ENCODE data around the gene RNF157.

DNA sequence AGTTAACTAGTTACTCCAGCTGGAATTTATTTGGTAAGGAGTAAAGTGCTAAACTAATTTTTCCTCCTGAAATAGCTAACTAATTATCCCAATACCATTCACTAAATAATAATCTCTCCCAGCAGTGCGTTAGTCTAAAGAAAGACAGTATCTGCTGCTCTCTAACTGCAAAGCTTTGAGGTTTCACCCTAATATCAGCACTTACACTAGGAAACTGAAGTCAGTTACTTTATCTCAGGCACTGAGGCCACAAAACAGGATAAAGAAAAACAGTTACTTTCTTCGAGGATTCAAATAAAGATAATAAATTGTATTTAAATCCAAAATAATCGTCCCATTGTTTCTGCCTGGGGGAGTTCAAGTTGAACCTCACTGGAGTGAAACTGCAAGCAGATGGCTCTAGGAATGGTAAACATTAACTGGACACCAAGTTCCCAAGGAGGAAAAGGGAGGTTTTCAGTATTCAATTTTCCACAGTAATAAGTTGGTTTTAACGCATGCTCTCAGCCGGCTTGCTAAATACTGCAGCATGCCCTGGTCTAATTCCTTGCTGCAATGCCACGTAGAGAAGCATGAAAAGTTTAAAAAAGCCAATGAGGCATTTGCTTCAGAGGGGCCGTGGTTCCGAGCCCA is 79.3 kb downstream of the RNF157 start:
- TF ChIP-seq, protein P1, sequence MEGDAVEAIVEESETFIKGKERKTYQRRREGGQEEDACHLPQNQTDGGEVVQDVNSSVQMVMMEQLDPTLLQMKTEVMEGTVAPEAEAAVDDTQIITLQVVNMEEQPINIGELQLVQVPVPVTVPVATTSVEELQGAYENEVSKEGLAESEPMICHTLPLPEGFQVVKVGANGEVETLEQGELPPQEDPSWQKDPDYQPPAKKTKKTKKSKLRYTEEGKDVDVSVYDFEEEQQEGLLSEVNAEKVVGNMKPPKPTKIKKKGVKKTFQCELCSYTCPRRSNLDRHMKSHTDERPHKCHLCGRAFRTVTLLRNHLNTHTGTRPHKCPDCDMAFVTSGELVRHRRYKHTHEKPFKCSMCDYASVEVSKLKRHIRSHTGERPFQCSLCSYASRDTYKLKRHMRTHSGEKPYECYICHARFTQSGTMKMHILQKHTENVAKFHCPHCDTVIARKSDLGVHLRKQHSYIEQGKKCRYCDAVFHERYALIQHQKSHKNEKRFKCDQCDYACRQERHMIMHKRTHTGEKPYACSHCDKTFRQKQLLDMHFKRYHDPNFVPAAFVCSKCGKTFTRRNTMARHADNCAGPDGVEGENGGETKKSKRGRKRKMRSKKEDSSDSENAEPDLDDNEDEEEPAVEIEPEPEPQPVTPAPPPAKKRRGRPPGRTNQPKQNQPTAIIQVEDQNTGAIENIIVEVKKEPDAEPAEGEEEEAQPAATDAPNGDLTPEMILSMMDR (IDR thresholded peaks at IDR 0.05): no peak
- TF ChIP-seq POLR2A (IDR thresholded peaks at IDR 0.05): no peak
- TF ChIP-seq EP300 (IDR thresholded peaks at IDR 0.05): no peak

All from ovary (tissue), 3 donors.